HepG2 (cell line): ENCODE data around the gene POU6F1. TPM values are rescaled to one million over a fixed set of nuclear protein-coding genes. Genes with fewer than 3 reads are reported as not detected.

Experiments used
- CBX2 ChIP-seq, 2 experiments: fragments of 200-600 bp in 1 of 2; sonication (generic); formaldehyde crosslinking in 1 of 2; IDR thresholded peaks; 2 replicates each; pipeline versions ENCODE4 v1.7.0 to v1.8.1; 2018 to 2022; ENCODE audit warnings: low read depth in 2 of 2, low read length in 1 of 2, mild to moderate bottlenecking in 1 of 2, missing genetic modification reagents in 1 of 2
- FOXO1 ChIP-seq: sonication (generic); formaldehyde crosslinking; IDR thresholded peaks from 2 replicates; pipeline ENCODE4 v1.4.0; 2020; ENCODE audit warnings: missing genetic modification reagents
- NFKBIZ ChIP-seq: IDR thresholded peaks from 2 replicates; pipeline ENCODE4 v1.6.1; 2018; ENCODE audit warnings: missing genetic modification reagents, missing compliant biosample characterization
- XBP1 ChIP-seq: sonication (generic); formaldehyde crosslinking; IDR thresholded peaks from 2 replicates; pipeline ENCODE4 v1.5.0; 2020; ENCODE audit warnings: missing genetic modification reagents
- ZNF354B ChIP-seq: sonication (generic); formaldehyde crosslinking; IDR thresholded peaks from 2 replicates; pipeline ENCODE4 v1.8.0; 2022; ENCODE audit warnings: mild to moderate bottlenecking, missing genetic modification reagents
- ZNF782 ChIP-seq: sonication (generic); formaldehyde crosslinking; IDR thresholded peaks from 2 replicates; pipeline ENCODE4 v1.4.0; 2020; ENCODE audit warnings: missing genetic modification reagents, mild to moderate bottlenecking, borderline replicate concordance
- ZNF792 ChIP-seq: IDR thresholded peaks from 2 replicates; pipeline ENCODE4 v1.6.1; 2016
- polyA plus RNA-seq, 8 experiments: library from polyadenylated mRNA; depleted of rRNA in 3 of 8; stranded (reverse) in 7 of 8; unstranded in 1 of 8; fragments of >200 nt; fragmentation: Illumina TruSeq in 4 of 8; extraction: Trizol in 4 of 8; gene quantifications; 2 replicates each; pipeline versions ENCODE4 v1.2.1 to v1.2.3, GENCODE V29; 2011 to 2016; ENCODE audit warnings: low read depth in 4 of 8, missing spikeins in 1 of 8, mixed read lengths in 1 of 8; ENCODE audit not compliant: insufficient read depth in 1 of 8
- total RNA-seq, 5 experiments: library from RNA; depleted of rRNA; stranded (reverse); fragments of >200 nt; fragmentation: Illumina TruSeq; extraction: Trizol; gene quantifications; 2 replicates each; pipeline ENCODE4 v1.2.3, GENCODE V29; 2016; ENCODE audit warnings: low read depth in 1 of 5
- TF ChIP-seq, protein P1 (sequence below): sonication (generic); formaldehyde crosslinking; IDR thresholded peaks from 2 replicates; pipeline ENCODE4 v1.5.1; 2020; ENCODE audit warnings: missing genetic modification reagents, mild to moderate bottlenecking, borderline replicate concordance
- TF ChIP-seq, protein P2 (sequence below): sonication (generic); formaldehyde crosslinking; IDR thresholded peaks from 2 replicates; pipeline ENCODE4 v1.9.0; 2022; ENCODE audit warnings: low read depth, missing genetic modification reagents
- TF ChIP-seq, protein P3 (sequence below), 2 experiments: fragments of 450-650 bp in 1 of 2; sonication (generic) in 1 of 2; formaldehyde crosslinking in 1 of 2; IDR thresholded peaks; 2 replicates each; pipeline versions ENCODE4 v1.6.1 to v1.8.0; 2016 to 2022; ENCODE audit warnings: antibody characterized with exemption in 1 of 2, mild to moderate bottlenecking in 1 of 2, missing genetic modification reagents in 1 of 2
- TF ChIP-seq, protein P4 (sequence below): sonication (generic); formaldehyde crosslinking; IDR thresholded peaks from 2 replicates; pipeline ENCODE4 v1.4.0; 2020; ENCODE audit warnings: missing genetic modification reagents, mild to moderate bottlenecking, borderline replicate concordance

Gene POU6F1
- total and polyA plus RNA-seq, 2 of the 13 experiments (the other 11 are each of a cell fraction or from before 2014, with no cell fraction given): 0.48 to 0.51 TPM

DNA sequence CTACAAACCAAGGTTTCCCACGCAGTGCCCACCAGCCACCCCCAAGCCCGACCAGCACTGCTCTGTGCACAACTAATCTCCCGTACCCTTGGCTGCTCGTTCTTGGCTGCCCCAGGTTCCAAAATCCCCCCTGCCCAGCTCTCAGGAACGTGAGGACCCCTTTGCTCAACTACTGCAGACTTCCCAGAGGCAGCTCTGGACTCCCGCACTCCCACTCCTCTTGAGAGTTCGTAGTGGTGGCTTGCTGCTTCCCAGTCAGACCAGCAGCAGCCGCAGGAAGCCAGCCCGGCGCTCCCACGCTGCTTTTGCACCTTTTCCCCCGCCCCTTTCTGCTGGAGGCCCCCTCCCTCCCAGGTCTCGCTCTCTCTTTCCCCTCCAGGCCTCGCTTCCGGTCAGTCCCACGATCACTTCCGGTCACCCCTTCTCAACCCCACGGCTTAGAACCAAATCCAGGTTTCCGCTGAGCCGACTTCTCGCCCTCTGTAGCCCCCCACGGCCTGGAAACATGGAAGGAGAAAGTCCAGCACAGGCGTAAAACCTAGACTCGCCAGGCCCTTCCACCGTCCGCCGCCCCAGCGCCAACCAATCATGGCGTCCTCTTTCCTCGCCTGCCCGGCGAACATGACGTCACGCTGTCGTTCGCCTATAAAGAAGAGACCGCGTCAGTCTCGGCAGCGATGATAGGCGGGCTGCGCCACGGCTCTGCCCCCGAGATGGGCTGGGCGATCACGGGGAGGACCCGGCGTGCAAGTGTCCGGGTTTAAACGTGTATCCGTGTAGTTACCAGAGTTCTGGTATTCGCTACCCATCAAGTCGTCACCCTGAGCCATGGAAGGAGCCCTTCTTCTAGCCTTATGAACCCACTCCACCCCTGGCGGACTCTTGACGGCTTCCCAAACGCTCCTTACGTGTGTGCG is 45.1 kb downstream of the POU6F1 start, which contains the start of gene TFCP2 (continued):
- TF ChIP-seq, protein P1, sequence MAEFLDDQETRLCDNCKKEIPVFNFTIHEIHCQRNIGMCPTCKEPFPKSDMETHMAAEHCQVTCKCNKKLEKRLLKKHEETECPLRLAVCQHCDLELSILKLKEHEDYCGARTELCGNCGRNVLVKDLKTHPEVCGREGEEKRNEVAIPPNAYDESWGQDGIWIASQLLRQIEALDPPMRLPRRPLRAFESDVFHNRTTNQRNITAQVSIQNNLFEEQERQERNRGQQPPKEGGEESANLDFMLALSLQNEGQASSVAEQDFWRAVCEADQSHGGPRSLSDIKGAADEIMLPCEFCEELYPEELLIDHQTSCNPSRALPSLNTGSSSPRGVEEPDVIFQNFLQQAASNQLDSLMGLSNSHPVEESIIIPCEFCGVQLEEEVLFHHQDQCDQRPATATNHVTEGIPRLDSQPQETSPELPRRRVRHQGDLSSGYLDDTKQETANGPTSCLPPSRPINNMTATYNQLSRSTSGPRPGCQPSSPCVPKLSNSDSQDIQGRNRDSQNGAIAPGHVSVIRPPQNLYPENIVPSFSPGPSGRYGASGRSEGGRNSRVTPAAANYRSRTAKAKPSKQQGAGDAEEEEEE (CRISPR knock-in tag): no peak
- no peak for TF ChIP-seq NFKBIZ
- TF ChIP-seq, protein P2, sequence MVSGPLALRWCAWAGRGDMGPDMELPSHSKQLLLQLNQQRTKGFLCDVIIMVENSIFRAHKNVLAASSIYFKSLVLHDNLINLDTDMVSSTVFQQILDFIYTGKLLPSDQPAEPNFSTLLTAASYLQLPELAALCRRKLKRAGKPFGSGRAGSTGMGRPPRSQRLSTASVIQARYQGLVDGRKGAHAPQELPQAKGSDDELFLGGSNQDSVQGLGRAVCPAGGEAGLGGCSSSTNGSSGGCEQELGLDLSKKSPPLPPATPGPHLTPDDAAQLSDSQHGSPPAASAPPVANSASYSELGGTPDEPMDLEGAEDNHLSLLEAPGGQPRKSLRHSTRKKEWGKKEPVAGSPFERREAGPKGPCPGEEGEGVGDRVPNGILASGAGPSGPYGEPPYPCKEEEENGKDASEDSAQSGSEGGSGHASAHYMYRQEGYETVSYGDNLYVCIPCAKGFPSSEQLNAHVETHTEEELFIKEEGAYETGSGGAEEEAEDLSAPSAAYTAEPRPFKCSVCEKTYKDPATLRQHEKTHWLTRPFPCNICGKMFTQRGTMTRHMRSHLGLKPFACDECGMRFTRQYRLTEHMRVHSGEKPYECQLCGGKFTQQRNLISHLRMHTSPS (CRISPR knock-in tag): no peak
- TF ChIP-seq ZNF782: no peak
- TF ChIP-seq, protein P3, sequence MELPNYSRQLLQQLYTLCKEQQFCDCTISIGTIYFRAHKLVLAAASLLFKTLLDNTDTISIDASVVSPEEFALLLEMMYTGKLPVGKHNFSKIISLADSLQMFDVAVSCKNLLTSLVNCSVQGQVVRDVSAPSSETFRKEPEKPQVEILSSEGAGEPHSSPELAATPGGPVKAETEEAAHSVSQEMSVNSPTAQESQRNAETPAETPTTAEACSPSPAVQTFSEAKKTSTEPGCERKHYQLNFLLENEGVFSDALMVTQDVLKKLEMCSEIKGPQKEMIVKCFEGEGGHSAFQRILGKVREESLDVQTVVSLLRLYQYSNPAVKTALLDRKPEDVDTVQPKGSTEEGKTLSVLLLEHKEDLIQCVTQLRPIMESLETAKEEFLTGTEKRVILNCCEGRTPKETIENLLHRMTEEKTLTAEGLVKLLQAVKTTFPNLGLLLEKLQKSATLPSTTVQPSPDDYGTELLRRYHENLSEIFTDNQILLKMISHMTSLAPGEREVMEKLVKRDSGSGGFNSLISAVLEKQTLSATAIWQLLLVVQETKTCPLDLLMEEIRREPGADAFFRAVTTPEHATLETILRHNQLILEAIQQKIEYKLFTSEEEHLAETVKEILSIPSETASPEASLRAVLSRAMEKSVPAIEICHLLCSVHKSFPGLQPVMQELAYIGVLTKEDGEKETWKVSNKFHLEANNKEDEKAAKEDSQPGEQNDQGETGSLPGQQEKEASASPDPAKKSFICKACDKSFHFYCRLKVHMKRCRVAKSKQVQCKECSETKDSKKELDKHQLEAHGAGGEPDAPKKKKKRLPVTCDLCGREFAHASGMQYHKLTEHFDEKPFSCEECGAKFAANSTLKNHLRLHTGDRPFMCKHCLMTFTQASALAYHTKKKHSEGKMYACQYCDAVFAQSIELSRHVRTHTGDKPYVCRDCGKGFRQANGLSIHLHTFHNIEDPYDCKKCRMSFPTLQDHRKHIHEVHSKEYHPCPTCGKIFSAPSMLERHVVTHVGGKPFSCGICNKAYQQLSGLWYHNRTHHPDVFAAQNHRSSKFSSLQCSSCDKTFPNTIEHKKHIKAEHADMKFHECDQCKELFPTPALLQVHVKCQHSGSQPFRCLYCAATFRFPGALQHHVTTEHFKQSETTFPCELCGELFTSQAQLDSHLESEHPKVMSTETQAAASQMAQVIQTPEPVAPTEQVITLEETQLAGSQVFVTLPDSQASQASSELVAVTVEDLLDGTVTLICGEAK (IDR thresholded peaks at IDR 0.05): peak; percentile 97
- TF ChIP-seq, protein P3 (CRISPR knock-in tag; IDR thresholded peaks at IDR 0.05): no peak; the same call in 1 of the 2 replicates
- peak; percentile 32; the same call in 1 of the 2 replicates for TF ChIP-seq XBP1 (CRISPR knock-in tag)
- TF ChIP-seq CBX2 (IDR thresholded peaks at IDR 0.05; ENCODE audit: low read depth, low read length): no peak
- no peak for TF ChIP-seq CBX2 (CRISPR knock-in tag; IDR thresholded peaks at IDR 0.05; ENCODE audit: low read depth)
- no peak for TF ChIP-seq ZNF354B (CRISPR knock-in tag)
- TF ChIP-seq, protein P4, sequence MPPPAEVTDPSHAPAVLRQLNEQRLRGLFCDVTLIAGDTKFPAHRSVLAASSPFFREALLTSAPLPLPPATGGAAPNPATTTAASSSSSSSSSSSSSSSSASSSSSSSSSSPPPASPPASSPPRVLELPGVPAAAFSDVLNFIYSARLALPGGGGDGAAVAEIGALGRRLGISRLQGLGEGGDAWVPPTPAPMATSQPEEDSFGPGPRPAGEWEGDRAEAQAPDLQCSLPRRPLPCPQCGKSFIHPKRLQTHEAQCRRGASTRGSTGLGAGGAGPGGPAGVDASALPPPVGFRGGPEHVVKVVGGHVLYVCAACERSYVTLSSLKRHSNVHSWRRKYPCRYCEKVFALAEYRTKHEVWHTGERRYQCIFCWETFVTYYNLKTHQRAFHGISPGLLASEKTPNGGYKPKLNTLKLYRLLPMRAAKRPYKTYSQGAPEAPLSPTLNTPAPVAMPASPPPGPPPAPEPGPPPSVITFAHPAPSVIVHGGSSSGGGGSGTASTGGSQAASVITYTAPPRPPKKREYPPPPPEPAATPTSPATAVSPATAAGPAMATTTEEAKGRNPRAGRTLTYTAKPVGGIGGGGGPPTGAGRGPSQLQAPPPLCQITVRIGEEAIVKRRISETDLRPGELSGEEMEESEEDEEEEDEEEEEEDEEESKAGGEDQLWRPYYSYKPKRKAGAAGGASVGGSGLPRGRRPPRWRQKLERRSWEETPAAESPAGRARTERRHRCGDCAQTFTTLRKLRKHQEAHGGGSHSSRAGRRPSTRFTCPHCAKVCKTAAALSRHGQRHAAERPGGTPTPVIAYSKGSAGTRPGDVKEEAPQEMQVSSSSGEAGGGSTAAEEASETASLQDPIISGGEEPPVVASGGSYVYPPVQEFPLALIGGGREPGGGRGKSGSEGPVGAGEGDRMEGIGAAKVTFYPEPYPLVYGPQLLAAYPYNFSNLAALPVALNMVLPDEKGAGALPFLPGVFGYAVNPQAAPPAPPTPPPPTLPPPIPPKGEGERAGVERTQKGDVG (CRISPR knock-in tag): no peak
- TF ChIP-seq FOXO1 (CRISPR knock-in tag): no peak
- no peak for TF ChIP-seq ZNF792 (CRISPR knock-in tag)
